ENCODE measurements around the gene RTL10. TPM values are rescaled to one million over a fixed set of nuclear protein-coding genes. Genes with fewer than 3 reads are reported as not detected.
A peak's percentile ranks its signal among the peaks of the same experiment; 100 is the strongest.

Gene RTL10
- total RNA-seq, 8 experiments from 2014 or later: 10.5 to 13.9 (median 12.6) TPM

- 67 to 100% (median 85%) methylated on average over 2 to 8 of the region's 16 CpGs; no CpG with 5 or more reads in 5 of the 10 experiments for WGBS, 10 experiments
- H3K4me3 ChIP-seq: no peak overlapping the region
- H3K4me1 ChIP-seq (replicated peaks in 1 of 2): peaks cover 27 to 28% of the 10 kb centered on the region in 2 donors
- in situ Hi-C loops (cut with MboI; ENCODE audit: low pct_unique_long_range_greater_than_20kb in 2 of 9, low sequenced_read_pairs in 9 of 9, unreplicated experiment in 9 of 9): no loop called here
- ATAC-seq (replicated peaks in 6 of 8): no peak
- no peak overlapping the region for H3K27ac ChIP-seq
These were observed 24.0 kb upstream of the RTL10 start for GRCh38 chr22:19878461-19879245.

GRCh38 chr22:19877626-19878339 is 23.1 kb upstream of the RTL10 start:
- in situ Hi-C loops (cut with MboI; ENCODE audit: low pct_unique_long_range_greater_than_20kb in 2 of 9, low sequenced_read_pairs in 9 of 9, unreplicated experiment in 9 of 9): no loop called here
- no peak for ATAC-seq (replicated peaks in 6 of 8)
- Histone ChIP-seq H3K4me3 (no peak overlapping the region), H3K27ac (no peak overlapping the region), H3K4me1 (replicated peaks in 1 of 2) (peaks cover 27 to 28% of the 10 kb centered on the region in 2 donors)
- WGBS, 10 experiments: 80 to 100% (median 93%) methylated on average over 1 to 8 of the region's 20 CpGs; no CpG with 5 or more reads in 6 of the 10 experiments

GRCh38 chr22:19876941-19877625 is 22.4 kb upstream of the RTL10 start:
- no peak for ATAC-seq (replicated peaks in 6 of 8)

GRCh38 chr22:19876314-19876940 is 21.8 kb upstream of the RTL10 start:
- in situ Hi-C loops (cut with MboI; ENCODE audit: low pct_unique_long_range_greater_than_20kb in 2 of 9, low sequenced_read_pairs in 9 of 9, unreplicated experiment in 9 of 9): no loop called here
- 100% methylated on average over 1 of the region's 21 CpGs; no CpG with 5 or more reads in 8 of the 10 experiments for WGBS, 10 experiments
- peaks cover 21 to 22% of the 10 kb centered on the region in 2 donors for H3K4me1 ChIP-seq (replicated peaks in 1 of 2)

More at GRCh38 chr22:19876941-19877625, 22.4 kb upstream of the RTL10 start:
- Histone ChIP-seq H3K4me3 (no peak overlapping the region), H3K4me1 (replicated peaks in 1 of 2) (peaks cover 27 to 28% of the 10 kb centered on the region in 2 donors), H3K27ac (no peak overlapping the region)
- 100% methylated on average over 1 of the region's 18 CpGs; no CpG with 5 or more reads in 9 of the 10 experiments for WGBS, 10 experiments
- in situ Hi-C loops (cut with MboI; ENCODE audit: low pct_unique_long_range_greater_than_20kb in 2 of 9, low sequenced_read_pairs in 9 of 9, unreplicated experiment in 9 of 9): no loop called here

GRCh38 chr22:19875531-19876313 is 21.0 kb upstream of the RTL10 start:
- WGBS, 10 experiments: 67 to 94% (median 84%) methylated on average over 3 to 10 of the region's 23 CpGs; no CpG with 5 or more reads in 7 of the 10 experiments
- in situ Hi-C loops (cut with MboI; ENCODE audit: low pct_unique_long_range_greater_than_20kb in 2 of 9, low sequenced_read_pairs in 9 of 9, unreplicated experiment in 9 of 9): no loop called here
- no peak for ATAC-seq (replicated peaks in 6 of 8)
- H3K4me1 ChIP-seq (replicated peaks in 1 of 2): peaks cover 14 to 15% of the 10 kb centered on the region in 2 donors
- H3K4me3 ChIP-seq: no peak overlapping the region
- no peak overlapping the region for H3K27ac ChIP-seq

More at GRCh38 chr22:19876314-19876940, 21.8 kb upstream of the RTL10 start:
- H3K4me3 ChIP-seq: no peak overlapping the region
- H3K27ac ChIP-seq: no peak overlapping the region
- no peak for ATAC-seq (replicated peaks in 6 of 8)

- in situ Hi-C loops (cut with MboI; ENCODE audit: low pct_unique_long_range_greater_than_20kb in 2 of 9, low sequenced_read_pairs in 9 of 9, unreplicated experiment in 9 of 9): no loop called here
- 79 to 85% methylated on average over 2 to 4 of the region's 12 CpGs; no CpG with 5 or more reads in 8 of the 10 experiments for WGBS, 10 experiments
- ATAC-seq (replicated peaks in 6 of 8): peak in 1 of 8 experiments; percentile 26
- Histone ChIP-seq H3K4me3 (no peak overlapping the region), H3K4me1 (replicated peaks in 1 of 2) (peaks cover 8 to 9% of the 10 kb centered on the region in 2 donors), H3K27ac (no peak overlapping the region)
These were observed 20.4 kb upstream of the RTL10 start for GRCh38 chr22:19875061-19875530.

- 39 to 80% (median 43%) methylated on average over 2 to 12 of the region's 27 CpGs; no CpG with 5 or more reads in 6 of the 10 experiments for WGBS, 10 experiments
- Histone ChIP-seq H3K4me1 (replicated peaks in 1 of 2) (peaks cover 8% of the 10 kb centered on the region in 2 donors), H3K4me3 (no peak overlapping the region), H3K27ac (no peak overlapping the region)
- ATAC-seq (replicated peaks in 6 of 8): peak; percentile 56 to 75 (median 66)
- in situ Hi-C loops (cut with MboI; ENCODE audit: low pct_unique_long_range_greater_than_20kb in 2 of 9, low sequenced_read_pairs in 9 of 9, unreplicated experiment in 9 of 9): no loop called here
These were observed 19.8 kb upstream of the RTL10 start for GRCh38 chr22:19874307-19875060.

- in situ Hi-C loops (cut with MboI; ENCODE audit: low pct_unique_long_range_greater_than_20kb in 2 of 9, low sequenced_read_pairs in 9 of 9, unreplicated experiment in 9 of 9): no loop called here
- Histone ChIP-seq H3K4me1 (replicated peaks in 1 of 2) (peaks cover 11 to 12% of the 10 kb centered on the region in 2 donors), H3K27ac (no peak overlapping the region), H3K4me3 (no peak overlapping the region)
- WGBS, 10 experiments: 80% methylated on average over 3 of the region's 7 CpGs; no CpG with 5 or more reads in 9 of the 10 experiments
- no peak for ATAC-seq (replicated peaks in 6 of 8)
These were observed 19.3 kb upstream of the RTL10 start for GRCh38 chr22:19873960-19874306.

GRCh38 chr22:19873138-19873959 is 18.7 kb upstream of the RTL10 start:
- in situ Hi-C loops (cut with MboI; ENCODE audit: low pct_unique_long_range_greater_than_20kb in 2 of 9, low sequenced_read_pairs in 9 of 9, unreplicated experiment in 9 of 9): no loop called here

GRCh38 chr22:19872779-19873137 is 18.1 kb upstream of the RTL10 start:
- H3K4me3 ChIP-seq: no peak overlapping the region
- 20% methylated on average over 2 of the region's 7 CpGs; no CpG with 5 or more reads in 9 of the 10 experiments for WGBS, 10 experiments
- H3K4me1 ChIP-seq (replicated peaks in 1 of 2): peaks cover 9 to 15% of the 10 kb centered on the region in 2 donors
- ATAC-seq (replicated peaks in 6 of 8): no peak
- in situ Hi-C loops (cut with MboI; ENCODE audit: low pct_unique_long_range_greater_than_20kb in 2 of 9, low sequenced_read_pairs in 9 of 9, unreplicated experiment in 9 of 9): no loop called here
- H3K27ac ChIP-seq: no peak overlapping the region

More at GRCh38 chr22:19873138-19873959, 18.7 kb upstream of the RTL10 start:
- WGBS, 10 experiments: 60% methylated on average over 1 of the region's 27 CpGs; no CpG with 5 or more reads in 9 of the 10 experiments
- no peak overlapping the region for H3K4me3 ChIP-seq
- H3K4me1 ChIP-seq (replicated peaks in 1 of 2): peaks cover 9 to 15% of the 10 kb centered on the region in 2 donors
- peak in 4 of 8 experiments; percentile 6 to 22 (median 10) for ATAC-seq (replicated peaks in 6 of 8)
- no peak overlapping the region for H3K27ac ChIP-seq
